Uterus (tissue), 4 donors: ENCODE results near the gene SAFB. TPM values are rescaled to one million over a fixed set of nuclear protein-coding genes. Genes with fewer than 3 reads are reported as not detected.
A peak's percentile ranks its signal among the peaks of the same experiment; 100 is the strongest.

Experiments used
- DNase-seq, 2 donors: peaks; one replicate each; pipeline ENCODE4 v3.0.0-alpha.2; 2019 to 2020
- H3K27ac ChIP-seq, 2 donors: fragments of 200-600 bp; sonication (generic); 1 replicate in 1 of 2; 2 replicates in 1 of 2; pipeline ENCODE4 v1.5.1; 2016 to 2018
- H3K27me3 ChIP-seq, 2 donors: fragments of 200-600 bp; sonication (generic); one replicate each; pipeline ENCODE4 v1.5.1; 2018 to 2019; ENCODE audit warnings: control low read depth in 1 of 2
- H3K36me3 ChIP-seq, 2 donors: fragments of 200-600 bp; sonication (generic); one replicate each; pipeline ENCODE4 v1.5.1; 2019; ENCODE audit warnings: control low read depth in 1 of 2
- H3K4me1 ChIP-seq, 2 donors: fragments of 200-600 bp; sonication (generic); one replicate each; pipeline ENCODE4 v1.5.1; 2018 to 2019; ENCODE audit warnings: control low read depth in 1 of 2
- H3K4me3 ChIP-seq, 2 donors: fragments of 200-600 bp; sonication (generic); 1 replicate in 1 of 2; 2 replicates in 1 of 2; pipeline ENCODE4 v1.5.1; 2018 to 2019; ENCODE audit warnings: mild to moderate bottlenecking in 1 of 2
- H3K9me3 ChIP-seq, 2 donors: fragments of 200-600 bp; sonication (generic); one replicate each; pipeline ENCODE4 v1.5.1; 2019; ENCODE audit warnings: control low read depth in 1 of 2
- POLR2A ChIP-seq, 2 donors: fragments of 450-650 bp; IDR thresholded peaks; one replicate each; pipeline ENCODE4 v1.6.1; 2016; ENCODE audit warnings: antibody characterized with exemption in 2 of 2, mild to moderate bottlenecking in 1 of 2, moderate library complexity in 1 of 2
- intact Hi-C: fragments of 100-400 bp; cut with DNase I; formaldehyde crosslinking; loops from one replicate; pipeline ENCODE4 v1.15.1; 2023; ENCODE audit warnings: low total_unique reads
- total RNA-seq, 4 donors: library from RNA; depleted of rRNA in 3 of 4; stranded (reverse); fragments of >200 nt in 3 of 4; gene quantifications; one replicate each; pipeline versions ENCODE4 v1.1.0 to v1.2.4, GENCODE V29; 2014 to 2023
- TF ChIP-seq, protein P1 (sequence below), 4 experiments: fragments of 200-600 bp in 2 of 4; fragments of 450-650 bp in 2 of 4; sonication (generic) in 2 of 4; IDR thresholded peaks; one replicate each; pipeline ENCODE4 v1.5.1; 2016 to 2019; ENCODE audit warnings: antibody characterized with exemption in 4 of 4, mild to moderate bottlenecking in 2 of 4, moderate library complexity in 1 of 4
- donor health status: DM: yes; HTN: yes; CAD: no.

Gene SAFB
- total RNA-seq, 4 donors from 2014 or later, result 35.9 to 129 (median 97.4) TPM

DNA sequence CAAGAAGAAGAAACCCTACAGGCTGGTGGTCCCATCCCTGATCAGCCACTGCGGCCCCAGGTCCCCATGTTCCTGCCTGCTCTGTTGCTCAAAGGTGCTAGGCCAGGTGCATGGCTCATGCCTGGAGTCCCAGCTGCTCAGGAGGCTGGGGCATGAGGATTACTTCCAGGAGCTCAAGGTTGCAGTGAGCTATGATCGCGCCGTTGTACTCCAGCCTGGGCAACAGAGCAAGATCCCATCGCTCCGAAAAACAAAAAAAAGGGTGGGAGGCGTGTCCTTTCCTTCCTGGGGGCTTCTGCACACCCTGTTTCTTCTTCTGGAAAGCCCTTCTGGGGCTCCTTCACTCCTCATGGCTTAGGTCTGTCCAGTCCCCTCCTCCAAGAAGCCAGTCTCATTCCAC is 43.2 kb upstream of the SAFB start:
- Histone ChIP-seq H3K27me3 (no peaks in the 10 kb centered on the region), H3K36me3 (no peaks in the 10 kb centered on the region), H3K4me1 (no peaks in the 10 kb centered on the region), H3K27ac (no peak overlapping the region), H3K9me3 (no peaks in the 10 kb centered on the region), H3K4me3 (no peak overlapping the region)
- DNase-seq, result no peak
- intact Hi-C loops, result loop anchor here (5.0 kb wide), 1 partner anchor 532 kb away; no protein-coding TSS in a partner anchor
- no peak for TF ChIP-seq POLR2A (IDR thresholded peaks at IDR 0.05)
- TF ChIP-seq, protein P1, sequence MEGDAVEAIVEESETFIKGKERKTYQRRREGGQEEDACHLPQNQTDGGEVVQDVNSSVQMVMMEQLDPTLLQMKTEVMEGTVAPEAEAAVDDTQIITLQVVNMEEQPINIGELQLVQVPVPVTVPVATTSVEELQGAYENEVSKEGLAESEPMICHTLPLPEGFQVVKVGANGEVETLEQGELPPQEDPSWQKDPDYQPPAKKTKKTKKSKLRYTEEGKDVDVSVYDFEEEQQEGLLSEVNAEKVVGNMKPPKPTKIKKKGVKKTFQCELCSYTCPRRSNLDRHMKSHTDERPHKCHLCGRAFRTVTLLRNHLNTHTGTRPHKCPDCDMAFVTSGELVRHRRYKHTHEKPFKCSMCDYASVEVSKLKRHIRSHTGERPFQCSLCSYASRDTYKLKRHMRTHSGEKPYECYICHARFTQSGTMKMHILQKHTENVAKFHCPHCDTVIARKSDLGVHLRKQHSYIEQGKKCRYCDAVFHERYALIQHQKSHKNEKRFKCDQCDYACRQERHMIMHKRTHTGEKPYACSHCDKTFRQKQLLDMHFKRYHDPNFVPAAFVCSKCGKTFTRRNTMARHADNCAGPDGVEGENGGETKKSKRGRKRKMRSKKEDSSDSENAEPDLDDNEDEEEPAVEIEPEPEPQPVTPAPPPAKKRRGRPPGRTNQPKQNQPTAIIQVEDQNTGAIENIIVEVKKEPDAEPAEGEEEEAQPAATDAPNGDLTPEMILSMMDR (IDR thresholded peaks at IDR 0.05), result no peak

DNA sequence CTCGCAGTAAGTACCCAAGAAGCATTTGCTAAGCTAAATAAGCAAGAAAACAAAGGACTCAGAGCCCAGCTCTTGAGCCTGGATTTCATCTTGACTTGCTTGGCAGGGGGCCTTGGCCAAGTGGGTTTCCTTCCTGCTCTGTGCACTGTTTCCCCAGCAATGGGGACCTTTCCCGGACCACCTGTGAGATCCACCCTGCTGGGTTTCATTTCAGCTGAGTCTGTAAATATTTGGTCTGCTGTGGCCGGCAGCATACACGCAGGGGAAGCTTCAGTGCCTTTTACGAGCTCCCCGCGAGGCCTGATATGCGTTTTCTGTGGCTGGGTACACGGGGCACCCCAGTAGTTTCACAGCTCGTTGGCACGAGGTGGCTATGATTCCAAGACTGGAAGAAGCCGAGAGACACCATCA is 42.7 kb upstream of the SAFB start:
- H3K27ac ChIP-seq, result no peak overlapping the region
- DNase-seq, result no peak

DNA sequence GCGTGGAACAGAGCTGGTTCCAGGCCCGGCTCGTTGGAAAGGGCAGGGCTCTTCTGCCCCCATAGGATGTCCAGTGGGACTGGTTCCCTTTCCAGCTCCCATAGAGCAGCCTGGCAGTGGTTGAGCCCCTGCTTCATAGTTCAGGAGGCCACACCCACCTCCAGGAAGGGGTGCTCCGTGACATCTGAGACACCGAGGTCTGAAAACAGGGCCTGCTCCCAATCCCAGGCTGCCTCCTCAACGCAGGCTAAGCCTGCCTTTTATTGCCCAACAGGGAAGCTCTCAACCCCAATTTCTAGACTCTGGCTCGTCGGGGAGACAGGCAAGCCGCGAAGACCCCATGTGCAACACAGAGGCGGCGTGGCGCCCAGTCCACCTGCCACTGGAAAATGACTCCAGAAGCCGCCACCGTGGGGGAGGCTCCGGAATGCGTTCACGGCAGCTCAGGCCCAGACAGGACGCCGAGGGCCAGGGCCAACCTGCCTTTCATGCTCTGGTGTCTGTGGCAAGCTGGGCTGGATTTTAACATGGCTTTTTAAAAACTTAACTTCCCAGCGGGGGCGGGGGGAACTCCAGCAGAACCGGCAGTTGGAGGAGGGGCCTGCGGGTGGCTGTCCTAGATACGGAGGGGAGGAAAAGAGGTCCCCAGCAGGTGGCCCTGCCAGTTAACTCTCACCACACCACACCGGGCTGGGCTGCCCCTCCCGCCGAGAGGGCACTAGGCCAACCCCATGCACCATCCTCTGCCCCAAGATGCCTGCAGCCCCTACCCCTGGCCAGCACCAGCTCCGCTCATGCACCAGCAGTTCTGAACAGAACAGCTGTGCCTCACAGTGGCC is 37.2 kb upstream of the SAFB start:
- Histone ChIP-seq H3K36me3 (no peaks in the 10 kb centered on the region), H3K27ac (peak overlapping the region in 1 of 2 donors; percentile 35), H3K27me3 (no peaks in the 10 kb centered on the region), H3K4me3 (no peak overlapping the region), H3K4me1 (no peaks in the 10 kb centered on the region), H3K9me3 (no peaks in the 10 kb centered on the region)
- intact Hi-C loops, result no loop called here
- TF ChIP-seq POLR2A (IDR thresholded peaks at IDR 0.05), result no peak
- TF ChIP-seq, protein P1 (IDR thresholded peaks at IDR 0.05), result no peak
- DNase-seq, result peak in 1 of 2 donors; percentile 26

More for the DNA sequence above, 42.7 kb upstream of the SAFB start:
- H3K4me1 ChIP-seq, result no peaks in the 10 kb centered on the region
- no peaks in the 10 kb centered on the region for H3K9me3 ChIP-seq
- H3K4me3 ChIP-seq, result no peak overlapping the region
- TF ChIP-seq POLR2A (IDR thresholded peaks at IDR 0.05), result no peak
- TF ChIP-seq, protein P1 (IDR thresholded peaks at IDR 0.05), result no peak
- intact Hi-C loops, result no loop called here
- no peaks in the 10 kb centered on the region for H3K27me3 ChIP-seq
- no peaks in the 10 kb centered on the region for H3K36me3 ChIP-seq

DNA sequence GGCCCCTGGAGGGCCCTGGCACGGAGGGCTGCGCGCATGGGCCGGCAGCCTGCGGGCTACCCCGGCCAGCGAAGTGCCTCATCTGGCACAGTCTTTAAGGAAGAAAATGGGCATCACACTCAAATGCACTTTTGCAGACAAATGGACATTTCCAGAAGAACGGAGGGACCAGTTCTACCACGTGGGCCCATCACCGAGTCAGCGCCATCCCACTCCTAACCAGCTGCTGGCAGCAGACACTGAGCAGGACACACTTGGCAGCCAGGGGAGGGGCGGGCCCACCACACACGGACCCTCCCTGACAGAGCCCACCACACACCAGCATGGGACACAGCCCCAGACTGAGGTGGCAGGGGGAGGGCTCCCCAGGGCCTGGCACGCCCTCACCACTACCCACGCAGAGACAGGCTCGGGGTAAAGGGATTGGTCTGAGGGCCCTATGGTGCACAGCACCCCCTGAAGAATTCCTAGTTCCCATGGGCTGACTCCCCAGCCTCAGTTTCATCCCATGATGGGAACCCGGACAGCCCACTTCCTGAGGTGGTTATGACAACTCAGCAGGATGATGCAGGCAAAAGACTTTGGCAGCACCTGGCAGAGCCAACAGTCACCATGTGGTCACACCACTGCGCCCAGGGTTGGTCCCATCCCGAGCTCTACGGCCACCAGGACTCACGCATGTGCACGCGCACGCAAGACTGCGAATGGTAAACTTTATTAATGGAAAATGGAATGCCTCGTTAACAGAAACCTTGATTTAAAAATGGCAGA is 36.4 kb upstream of the SAFB start:
- intact Hi-C loops, result no loop called here
- H3K27me3 ChIP-seq, result no peaks in the 10 kb centered on the region
- TF ChIP-seq, protein P1 (IDR thresholded peaks at IDR 0.05), result no peak
- TF ChIP-seq POLR2A (IDR thresholded peaks at IDR 0.05), result no peak
- no peaks in the 10 kb centered on the region for H3K9me3 ChIP-seq
- no peaks in the 10 kb centered on the region for H3K4me1 ChIP-seq
- H3K4me3 ChIP-seq, result no peak overlapping the region
- H3K36me3 ChIP-seq, result no peaks in the 10 kb centered on the region
- H3K27ac ChIP-seq, result no peak overlapping the region
- DNase-seq, result no peak

DNA sequence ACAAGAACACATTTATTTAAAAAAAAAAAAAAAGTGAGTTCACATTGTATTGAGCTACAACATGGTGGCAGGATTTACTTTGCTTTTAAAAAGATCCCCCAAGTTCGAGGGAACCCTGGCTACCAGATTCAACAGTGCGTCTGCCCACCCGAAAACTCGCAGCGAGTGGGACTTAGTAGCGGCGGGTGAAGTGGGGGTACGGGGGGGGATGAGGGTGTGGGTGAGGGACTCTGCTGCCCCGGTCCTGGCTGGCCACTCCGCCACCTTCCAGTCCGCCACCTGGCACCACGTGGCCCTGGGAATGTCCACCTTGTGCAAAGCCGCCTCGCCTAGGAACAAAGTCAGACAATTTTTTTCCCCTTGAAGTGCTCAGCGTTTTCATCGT is 35.8 kb upstream of the SAFB start:
- intact Hi-C loops, result no loop called here
- Histone ChIP-seq H3K36me3 (no peaks in the 10 kb centered on the region), H3K27me3 (no peaks in the 10 kb centered on the region), H3K27ac (no peak overlapping the region), H3K4me3 (no peak overlapping the region), H3K4me1 (no peaks in the 10 kb centered on the region), H3K9me3 (no peaks in the 10 kb centered on the region)
- TF ChIP-seq, protein P1 (IDR thresholded peaks at IDR 0.05), result no peak
- no peak for TF ChIP-seq POLR2A (IDR thresholded peaks at IDR 0.05)
- DNase-seq, result no peak
